Amniotic epithelial cell (primary cell): ENCODE results near the gene LMNTD2.
"Not testable (repeated sequence)": the region's sequence is repeated elsewhere in the genome, so short reads cannot be mapped to it uniquely, and the experiment has no call there.

Experiments
- DNase-seq: peaks from one replicate; pipeline ENCODE4 v3.0.0-alpha.2; 2010; ENCODE audit warnings: low read depth

The LMNTD2 gene

DNA sequence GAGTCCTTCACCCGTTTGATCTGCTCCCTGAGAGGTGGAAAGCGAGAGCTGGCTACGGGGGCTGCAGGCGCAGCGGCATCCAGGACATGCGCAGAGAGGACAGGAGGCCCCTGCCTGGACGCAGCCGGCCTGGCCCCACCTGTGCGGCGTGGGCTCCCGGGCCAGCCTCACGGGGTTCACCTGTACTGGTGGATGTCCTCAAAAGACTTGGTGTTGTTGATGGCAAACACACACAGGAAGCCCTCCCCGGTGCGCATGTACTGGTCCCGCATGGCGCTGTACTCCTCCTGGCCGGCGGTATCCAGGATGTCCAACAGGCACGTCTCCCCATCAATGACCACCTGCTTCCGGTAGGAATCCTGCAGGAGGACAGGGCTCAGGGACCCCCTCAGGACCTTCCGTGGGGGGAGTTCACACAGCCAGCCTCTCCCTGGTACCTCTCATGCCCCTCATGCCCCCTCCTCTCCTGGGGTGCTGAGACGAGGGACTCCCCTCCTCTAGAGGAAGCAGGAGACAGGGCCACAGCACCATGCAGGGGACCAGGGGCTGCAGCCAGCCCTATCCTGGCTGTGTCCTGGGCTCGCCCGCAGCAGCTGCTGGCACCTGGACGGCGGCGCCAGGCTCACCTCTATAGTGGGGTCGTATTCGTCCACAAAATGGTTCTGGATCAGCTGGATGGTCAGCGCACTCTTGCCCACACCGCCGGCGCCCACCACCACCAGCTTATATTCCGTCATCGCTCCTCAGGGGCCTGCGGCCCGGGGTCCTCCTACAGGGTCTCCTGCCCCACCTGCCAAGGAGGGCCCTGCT is 26.7 kb downstream of the LMNTD2 start:
- DNase-seq, result no peak

DNA sequence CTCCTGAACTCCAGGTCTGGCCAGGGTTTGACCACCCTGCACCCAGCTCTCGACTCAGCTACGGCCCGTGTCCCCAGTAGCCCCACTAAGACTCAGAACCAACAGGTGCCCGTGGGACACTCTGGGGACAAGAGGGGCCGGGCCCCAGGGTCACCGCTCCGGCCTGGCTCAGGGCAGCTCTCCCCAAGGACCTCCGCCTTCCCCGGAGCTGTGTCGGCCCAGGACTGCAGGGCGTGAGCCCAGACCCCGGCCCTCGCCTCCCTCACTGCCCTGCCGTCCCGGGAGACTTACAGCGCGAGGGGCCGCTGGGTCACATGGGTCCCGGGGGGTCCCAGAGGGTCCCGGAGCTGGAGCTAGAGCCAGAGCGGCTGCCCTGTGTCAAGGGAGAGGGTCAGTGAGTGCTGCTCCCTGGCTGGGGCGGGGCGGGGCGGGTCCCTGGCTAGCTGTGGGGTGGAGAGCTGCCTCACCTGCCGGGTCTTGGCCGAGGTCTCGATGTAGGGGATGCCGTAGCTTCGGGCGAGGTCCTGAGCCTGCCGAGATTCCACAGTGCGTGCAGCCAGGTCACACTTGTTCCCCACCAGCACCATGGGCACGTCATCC is 27.5 kb downstream of the LMNTD2 start:
- no peak for DNase-seq

DNA sequence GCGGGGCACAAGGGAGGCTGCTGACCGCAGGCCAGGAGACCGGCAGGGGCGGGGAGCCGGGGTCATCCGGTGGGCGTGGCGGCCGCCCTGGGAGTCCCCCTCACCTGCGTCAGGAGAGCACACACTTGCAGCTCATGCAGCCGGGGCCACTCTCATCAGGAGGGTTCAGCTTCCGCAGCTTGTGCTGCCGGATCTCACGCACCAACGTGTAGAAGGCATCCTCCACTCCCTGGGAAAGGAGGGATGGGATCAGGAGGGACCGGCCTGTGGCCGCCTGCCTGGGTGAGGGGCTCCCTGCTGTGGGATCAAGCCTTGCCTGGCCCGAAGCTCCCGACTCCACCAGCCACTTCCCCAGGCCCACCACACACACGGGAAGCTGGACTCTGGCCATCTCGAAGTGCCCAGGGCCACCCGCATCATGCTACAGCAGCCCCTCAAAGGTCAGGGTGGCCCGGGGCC is 28.0 kb downstream of the LMNTD2 start:
- no peak for DNase-seq

DNA sequence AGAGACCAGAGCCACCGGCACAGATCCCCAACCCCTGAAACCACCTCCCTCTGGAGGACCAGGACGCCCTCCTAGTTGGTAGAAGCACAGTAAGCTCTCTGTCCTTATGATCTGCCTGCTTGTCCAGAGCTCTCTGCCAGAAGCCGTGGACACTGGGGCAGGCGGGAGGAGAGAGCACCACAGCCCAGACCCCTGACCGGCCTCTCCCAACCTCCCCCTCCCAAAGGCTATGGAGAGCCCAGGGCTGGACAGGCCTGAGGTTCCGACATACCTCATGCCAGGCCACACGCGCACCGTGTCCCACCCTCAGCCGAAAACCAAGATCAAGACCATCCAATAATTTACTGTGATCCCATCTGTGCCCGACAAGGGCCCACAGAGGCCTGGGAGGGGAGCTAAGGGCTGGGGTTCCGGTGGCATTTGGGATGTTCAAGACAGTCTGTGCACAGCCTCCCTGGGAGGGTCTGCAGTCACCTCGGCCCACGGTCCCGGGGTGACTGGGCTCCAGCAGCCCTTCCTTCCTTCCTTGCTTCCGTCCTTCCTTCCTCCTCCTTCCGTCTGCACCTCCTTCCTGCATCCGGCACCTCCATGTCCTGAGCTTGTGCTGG is 28.5 kb downstream of the LMNTD2 start:
- DNase-seq, result no peak

DNA sequence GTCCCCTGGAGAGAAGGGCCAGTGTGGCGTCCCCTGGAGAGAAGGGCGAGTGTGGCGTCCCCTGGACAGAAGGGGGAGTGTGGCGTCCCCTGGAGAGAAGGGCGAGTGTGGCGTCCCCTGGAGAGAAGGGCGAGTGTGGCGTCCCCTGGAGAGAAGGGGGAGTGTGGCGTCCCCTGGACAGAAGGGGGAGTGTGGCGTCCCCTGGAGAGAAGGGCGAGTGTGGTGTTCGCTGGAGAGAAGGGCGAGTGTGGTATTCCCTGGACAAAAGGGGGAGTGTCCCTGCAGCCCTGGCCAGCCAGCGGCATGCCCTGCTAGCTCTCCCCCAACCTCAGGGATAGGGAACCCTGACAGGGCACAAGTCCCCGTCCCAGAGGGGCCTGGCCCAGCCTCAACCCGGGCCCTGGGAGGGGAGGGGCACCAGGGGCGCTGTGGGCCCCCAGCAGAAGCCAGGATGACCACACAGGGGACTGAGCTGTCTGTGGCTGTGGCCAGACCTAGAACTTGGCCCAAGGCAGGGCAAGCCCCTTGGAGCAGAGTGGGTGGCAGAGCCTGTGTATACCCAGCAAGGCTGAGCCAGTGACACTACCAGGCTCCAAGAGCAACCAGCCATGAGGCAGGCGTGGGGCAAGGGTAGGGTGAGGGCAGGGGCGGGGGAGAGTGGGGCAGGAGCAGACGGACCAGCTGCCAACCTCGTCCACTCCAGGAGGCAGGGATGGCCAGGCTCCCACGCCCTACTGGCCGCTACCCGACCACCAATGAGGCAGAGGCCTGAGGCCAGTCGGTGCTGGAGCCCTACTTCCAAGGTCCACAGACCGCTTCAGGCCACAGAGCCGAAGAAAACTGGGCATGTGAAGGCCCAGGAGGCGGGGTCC is 29.3 kb downstream of the LMNTD2 start:
- DNase-seq, result no peak

DNA sequence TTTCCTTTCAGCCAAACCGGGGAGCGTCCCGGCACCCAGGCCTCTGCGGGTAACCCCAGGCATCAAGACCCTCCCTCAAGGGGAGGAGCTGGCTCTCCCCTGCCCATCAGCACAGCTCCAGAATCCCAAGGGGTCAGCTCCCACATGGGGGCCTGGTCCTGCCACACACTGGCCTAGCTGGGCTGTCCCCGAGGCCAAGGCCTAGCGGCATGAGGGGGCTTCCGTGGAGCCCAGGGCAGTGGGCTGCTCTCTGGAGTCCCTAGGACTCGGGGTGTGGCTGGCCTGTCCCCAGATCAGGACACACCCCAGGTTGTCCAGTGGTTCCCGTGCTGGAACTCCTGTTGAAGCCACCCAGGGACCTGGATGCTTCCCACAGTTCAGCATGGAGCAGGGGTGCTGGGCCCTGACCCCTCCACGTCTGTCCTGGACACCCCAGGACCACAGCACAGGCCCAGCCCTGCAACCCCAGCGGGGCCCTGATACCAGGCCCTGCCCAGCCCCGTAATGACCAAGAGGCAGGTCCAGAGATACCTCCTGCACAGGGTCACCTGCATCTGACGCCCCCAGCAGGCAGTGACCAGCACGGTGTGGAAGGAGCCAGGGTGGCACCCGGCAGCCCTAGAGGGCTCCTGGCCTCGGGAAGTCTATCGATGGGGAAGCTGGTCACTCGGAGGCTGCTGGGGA is 30.7 kb downstream of the LMNTD2 start:
- DNase-seq, result no peak

DNA sequence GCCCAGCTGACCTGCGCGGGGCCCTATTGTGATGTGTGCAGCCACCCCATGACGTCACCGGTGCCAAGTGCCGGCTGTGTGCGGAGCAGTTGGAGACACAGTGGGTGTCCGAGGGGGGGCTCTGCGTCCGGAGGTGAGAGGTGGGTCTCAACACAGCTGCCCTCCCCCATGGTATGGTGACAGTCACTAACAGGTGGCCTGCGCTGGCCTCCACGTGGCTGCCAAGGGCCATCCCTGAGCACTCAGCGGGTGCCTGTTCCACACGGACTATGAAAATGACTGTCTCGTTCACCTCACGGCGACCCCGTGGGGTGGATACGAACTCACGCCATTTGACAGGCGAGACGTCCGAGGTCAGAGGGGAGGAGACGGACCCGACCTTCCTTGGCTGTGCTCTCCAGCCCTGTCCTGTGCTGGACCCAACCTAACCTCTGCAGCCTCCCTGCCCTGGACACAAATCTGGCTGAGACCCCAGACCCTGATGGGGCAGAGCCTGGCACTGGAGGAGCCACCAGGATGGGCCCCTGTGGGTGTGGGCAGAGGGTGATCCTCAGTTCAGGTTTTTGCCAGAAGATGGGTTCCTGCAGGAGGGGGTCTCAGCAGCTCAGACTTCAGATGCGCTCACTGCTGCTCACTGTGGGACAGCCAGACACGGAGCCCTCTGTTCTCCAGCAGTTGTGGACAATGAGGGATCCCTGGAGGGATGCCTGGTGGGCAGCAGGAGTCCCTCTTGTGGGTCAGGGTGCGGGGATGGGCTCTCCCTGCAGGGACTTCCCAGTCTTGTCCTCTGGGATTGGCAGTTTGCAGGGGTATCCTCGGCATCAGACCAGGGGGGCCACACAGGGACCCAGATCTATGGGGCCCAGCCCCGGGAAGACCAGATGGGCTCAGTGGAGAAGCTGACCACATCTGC is 31.5 kb downstream of the LMNTD2 start:
- DNase-seq, result no peak

DNA sequence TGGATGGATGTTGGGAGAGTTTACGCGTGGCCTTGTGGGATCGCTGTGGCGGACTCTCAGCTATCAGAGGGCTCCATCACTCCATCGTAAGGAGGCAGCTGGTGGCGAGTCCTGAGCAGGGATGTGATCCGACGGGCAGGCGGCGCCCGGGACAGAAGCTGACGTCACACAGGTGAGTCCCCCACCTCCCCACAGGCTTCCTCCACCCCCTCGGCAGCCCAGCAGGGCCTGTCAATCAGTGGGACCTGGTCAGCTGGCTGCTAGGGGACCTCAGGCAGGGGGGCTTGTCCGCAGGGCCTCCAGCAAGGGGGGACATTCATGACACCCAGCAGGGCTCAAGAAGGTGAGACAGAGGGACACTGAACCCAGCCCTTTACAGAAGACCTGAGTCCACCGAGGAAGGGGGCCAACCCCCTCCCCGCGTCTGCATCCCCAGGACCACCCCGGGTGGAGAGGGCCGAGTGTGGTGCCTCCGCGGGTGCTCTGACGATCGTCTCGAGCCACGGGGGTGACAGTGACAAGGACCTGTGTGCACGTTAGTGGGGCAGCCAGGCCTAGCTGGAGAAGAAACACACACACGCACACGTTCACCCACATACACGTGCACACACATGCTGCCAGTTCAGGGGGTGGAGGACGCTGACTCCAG is 32.2 kb downstream of the LMNTD2 start:
- DNase-seq, result no peak

DNA sequence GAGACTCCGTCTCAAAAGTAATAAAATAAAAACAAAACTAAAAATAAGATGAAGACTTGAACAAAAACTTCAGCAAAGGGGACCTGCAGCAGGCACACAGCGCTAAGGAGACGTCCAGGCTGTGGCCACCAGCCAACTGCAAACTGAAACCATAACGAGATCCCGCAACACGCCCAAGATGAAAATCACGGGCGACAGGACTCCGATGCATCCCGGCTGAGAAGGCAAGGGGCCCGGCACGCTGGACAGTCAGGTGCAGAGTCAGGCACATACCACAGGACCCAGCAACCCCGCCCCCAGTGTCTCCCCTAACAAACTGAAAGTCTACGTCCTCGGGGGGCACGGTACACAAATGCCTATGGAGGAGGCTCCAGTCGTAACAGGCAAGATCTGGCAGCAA is 34.3 kb downstream of the LMNTD2 start:
- no peak for DNase-seq

DNA sequence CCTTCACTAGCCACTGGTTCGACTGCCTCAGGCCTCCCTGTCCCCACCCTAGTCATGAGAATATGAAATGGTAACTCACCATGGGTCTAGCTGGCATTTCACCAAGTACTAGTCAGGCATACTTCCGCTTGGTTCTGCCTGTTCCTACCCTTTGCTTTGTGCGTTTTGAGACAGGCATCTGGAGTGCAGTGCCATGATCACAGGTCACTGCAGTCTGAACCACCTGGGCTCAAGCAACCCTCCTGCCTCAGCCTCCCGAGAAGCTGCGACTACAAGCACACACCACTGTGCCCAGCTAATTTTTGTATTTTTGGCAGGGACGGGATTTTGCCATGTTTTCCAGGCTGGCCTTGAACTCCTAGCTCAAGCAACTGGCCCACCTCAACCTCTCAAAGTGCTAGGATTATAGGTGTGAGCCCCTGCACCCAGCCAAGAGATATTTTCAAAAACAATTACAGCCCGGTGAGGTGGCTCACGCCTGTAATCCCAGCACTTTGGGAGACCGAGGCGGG is 39.3 kb downstream of the LMNTD2 start:
- DNase-seq, result no peak

DNA sequence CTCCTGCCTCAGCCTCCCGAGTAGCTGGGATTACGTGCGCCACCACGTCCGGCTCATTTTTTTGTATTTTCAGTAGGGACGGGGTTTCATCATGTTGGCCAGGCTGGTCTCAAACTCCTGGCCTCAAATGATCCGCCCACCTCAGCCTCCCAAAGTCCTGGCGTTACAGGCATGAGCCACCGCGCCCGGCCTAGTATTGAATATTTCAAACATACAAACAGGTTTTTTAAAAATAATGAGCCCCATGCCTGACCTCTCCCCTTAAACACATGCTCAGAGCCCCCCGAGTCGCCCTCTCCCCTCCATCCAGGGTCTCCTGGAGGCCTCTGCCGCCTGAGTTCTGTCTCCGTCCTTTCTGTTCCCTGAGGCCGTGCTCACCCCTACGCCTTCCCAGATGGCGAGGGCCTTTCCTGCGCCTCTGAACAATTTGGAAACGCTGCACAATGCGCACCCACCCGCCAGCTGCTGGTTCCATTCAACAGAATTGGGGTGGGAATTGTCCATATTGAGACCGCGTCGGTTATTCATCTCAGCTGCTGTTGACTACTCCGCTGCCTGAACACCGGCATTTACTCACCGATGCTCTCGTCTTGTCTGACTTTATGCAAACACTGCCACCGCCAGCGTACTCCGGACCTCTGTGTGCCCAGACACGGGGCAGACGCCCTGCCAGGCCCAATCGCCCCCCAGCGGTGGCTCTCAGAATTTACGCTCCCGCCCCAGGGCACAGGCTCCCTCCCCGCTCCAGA is 39.9 kb downstream of the LMNTD2 start:
- no peak for DNase-seq

DNA sequence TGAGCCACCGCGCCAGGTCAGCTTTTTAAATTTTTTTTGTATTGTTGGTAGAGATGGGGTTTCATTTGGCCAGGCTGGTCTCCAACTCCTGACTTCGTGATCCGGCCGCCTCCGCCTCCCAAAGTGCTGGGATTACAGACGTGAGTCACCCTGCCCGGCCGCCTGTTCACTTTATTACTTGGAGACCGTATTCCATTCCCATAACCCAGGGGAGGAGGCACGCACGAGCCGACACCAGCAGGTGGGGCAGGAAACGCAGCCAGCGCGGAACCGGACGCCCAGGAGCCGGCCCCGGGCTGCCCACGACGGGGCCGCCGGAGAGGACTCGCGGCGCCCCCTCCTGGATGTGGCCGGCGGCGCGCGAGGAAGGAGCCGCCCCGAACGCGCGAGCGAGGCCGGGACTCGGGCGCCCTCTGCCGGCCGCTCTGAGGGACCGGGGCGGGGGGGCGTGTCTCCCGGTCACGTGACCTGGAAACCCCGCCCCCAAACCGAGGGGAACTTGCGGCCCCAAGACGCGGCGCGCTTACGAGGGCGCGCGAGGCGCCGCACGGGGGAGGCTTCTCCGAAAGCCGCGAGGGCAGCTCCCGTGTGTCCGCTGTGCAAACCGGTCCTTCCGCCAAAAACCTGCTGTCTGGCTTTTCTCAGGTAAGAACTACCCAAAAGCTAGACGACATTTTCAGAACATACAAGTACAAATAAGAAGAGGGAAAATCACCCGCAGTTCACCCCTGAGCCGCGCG is 41.9 kb downstream of the LMNTD2 start:
- DNase-seq, result peak; percentile 96

DNA sequence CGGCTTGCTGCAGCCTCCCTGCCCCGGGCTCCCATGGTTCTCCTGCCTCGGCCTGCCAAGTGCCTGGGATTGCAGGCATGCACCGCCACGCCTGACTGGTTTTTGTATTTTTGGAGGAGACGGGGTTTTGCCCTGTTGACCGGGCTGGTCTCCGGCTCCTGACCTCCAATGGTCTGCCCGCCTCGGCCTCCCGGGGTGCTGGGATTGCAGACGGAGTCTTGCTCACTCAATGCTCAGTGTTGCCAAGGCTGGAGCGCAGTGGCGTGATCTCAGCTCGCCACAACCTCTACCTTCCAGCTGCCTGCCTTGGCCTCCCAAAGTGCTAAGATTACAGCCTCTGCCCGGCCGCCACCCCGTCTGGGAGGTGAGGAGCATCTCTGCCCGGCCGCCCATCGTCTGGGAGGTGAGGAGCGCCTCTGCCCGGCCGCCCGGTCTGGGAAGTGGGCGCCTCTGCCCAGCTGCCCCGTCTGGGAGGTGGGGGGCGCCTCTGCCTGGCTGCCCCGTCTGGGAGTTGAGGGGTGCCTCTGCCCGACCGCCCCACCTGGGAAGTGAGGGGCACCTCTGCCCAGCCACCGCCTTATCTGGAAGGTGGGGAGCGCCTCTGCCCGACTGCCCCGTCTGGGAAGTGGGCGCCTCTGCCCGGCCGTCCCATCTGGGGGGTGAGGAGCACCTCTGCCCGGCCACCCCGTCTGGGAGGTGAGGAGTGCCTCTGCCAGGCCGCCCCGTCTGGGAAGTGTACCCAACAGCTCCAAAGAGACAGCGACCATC is 43.4 kb downstream of the LMNTD2 start:
- not testable (repeated sequence) for DNase-seq

DNA sequence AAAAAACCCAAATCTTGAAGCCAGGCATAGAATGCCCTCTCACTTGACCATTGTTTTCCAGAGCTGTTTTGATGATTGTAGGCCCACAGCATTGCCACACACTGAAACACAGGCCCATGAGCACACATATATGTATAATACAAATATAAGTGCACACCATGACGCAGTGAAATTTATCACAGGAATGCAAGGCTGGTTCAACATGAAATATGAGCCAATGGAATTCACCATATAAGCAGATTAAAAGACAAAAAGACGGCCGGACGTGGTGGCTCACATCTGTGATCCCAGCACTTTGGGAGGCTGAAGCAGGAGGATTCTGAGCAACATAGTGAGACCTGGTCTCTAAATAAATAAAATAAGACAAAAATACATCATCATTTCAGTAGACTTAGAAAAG is 44.1 kb downstream of the LMNTD2 start:
- DNase-seq, result no peak

DNA sequence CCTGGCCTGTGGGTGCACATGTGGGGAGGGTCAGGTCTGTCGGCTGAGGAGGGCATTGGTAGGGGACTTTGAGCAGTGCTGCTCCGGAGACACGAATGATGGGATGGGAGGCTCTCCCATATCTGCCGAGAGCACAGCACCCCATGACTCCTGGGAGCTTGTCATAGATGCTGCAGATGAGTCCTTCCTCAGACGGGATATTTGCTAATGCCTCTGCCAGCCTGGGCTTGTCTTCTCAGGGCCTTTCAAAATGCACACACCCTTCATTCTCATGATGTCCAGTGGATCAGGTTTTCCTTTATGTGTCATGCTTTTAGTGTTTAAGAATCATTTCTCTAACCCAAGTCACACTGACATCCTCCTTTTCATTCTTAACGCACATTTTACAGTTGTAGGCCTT is 45.4 kb downstream of the LMNTD2 start:
- DNase-seq, result no peak

DNA sequence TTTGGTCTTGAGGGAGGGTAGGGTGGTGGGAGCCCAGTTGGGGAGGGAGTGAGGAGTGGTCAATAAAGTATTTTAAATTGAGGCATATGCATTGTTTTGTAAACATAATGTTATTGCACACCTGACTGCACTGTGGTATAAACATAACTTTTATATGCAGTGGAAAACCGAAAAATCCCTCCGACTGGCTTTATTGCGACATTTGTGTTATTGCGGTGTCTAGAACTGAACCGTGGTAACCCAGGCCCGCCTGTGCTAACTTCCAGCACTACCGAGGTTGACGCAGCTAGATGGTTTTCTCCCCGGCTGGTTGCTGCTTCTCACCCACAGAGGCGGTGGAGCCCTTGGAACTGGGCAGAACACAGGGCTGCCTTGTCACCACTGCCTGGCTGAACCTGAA is 45.9 kb downstream of the LMNTD2 start:
- DNase-seq, result no peak

DNA sequence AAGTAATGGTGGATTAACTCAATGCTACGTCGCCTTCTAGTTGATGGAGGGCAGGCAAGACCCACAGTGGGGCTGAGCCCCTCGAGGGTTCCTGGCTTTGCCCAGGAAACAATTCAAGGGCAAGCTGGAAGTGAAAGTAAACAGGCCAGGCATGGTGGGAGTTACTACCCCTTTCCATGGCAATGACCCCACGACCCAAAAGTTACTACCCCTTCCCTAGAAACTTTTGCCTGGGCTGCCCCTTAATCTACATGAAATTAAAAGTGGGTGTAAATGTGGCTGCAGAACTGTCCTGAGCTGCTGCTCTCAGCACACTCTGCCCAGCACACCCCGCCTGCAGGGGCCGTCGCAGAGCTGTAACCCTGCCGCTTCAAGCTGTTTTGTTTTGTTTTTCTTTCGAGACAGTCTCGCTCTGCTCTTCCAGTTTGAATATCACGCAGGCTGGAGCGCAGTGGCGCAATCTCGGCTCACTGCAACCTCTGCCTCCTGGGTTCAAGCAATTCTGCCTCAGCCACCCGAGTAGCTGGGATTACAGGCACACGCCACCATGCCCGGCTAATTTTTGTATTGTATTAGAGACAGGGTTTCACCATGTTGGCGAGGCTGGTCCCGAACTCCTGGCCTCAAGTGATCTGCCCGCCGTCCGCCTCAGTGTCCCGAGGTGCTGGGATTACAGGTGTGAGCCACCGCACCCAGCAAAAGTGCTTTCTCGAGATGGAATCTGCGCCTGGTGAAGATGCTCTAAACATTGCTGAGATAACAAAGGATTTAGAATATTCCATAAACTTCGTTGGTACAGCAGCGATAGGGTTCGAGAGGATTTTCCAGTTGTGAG is 47.6 kb downstream of the LMNTD2 start:
- no peak for DNase-seq
